HG03520 (cell line): ENCODE results near the gene MESP1.

Source experiments
- ATAC-seq: cut with Tn5 transposase; IDR thresholded peaks from one replicate; pipeline ENCODE4 v1.9.1; 2021; ENCODE audit warnings: mild to moderate bottlenecking, moderate library complexity; ENCODE audit not compliant: unreplicated experiment

Gene MESP1

GRCh38 chr15:89781891-89782618, 31.0 kb upstream of the MESP1 start:
- no peak for ATAC-seq

GRCh38 chr15:89781055-89781454, 30.0 kb upstream of the MESP1 start:
- ATAC-seq, result no peak

GRCh38 chr15:89780601-89781000, 29.6 kb upstream of the MESP1 start:
- ATAC-seq, result no peak

DNA sequence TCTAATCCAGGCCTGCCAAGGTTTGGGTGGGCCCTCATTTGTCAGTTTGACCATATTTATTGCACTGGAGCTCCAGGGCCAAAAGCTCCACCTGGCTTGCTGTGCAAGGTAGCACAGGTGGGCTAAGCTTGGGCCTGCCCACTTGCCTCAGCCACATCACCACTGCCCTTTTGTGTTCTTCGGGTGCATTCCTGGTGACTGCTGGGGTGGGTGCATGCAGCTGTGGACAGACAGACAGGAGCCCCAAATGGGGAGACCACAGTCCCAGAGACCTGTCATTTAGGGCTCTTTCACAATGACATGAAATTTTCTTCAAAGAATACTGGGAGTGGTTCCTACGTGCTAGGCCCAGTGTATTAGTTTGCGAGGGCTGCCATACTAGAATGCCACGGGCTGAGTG, 27.8 kb upstream of the MESP1 start:
- no peak for ATAC-seq

- no peak for ATAC-seq
Observed at GRCh38 chr15:89777782-89778380, 26.8 kb upstream of the MESP1 start.

GRCh38 chr15:89777073-89777751, 26.2 kb upstream of the MESP1 start:
- no peak for ATAC-seq

DNA sequence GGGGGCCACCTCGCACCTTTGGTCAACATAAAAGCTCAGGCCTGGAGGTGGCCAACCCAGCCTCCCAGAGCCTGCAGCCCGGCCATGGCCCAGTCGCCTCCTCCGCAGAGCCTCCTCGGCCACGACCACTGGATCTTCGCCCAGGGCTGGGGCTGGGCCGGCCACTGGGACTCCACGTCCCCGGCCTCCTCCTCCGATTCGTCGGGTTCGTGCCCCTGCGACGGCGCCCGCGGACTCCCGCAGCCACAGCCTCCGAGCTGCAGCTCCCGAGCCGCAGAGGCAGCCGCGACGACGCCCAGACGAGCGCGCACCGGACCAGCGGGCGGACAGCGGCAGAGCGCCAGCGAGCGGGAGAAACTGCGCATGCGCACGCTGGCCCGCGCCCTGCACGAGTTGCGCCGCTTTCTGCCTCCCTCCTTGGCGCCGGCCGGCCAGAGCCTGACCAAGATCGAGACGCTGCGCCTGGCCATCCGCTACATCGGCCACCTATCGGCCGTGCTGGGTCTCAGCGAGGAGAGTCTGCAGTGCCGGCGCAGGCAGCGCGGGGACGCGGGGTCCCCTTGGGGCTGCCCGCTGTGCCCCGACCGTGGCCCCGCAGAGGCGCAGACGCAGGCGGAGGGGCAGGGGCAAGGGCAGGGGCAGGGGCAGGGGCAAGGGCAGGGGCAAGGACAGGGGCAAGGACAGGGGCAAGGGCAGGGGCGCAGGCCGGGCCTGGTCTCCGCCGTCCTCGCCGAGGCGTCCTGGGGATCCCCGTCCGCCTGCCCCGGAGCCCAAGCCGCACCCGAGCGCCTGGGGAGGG, 25.4 kb upstream of the MESP1 start, which contains the start of gene MESP2:
Gene MESP2, plus strand, starts transcription at position 59 of the 799 bp plus-strand sequence. Its CDS starts 26 bp downstream, at position 85.
- no peak for ATAC-seq

- ATAC-seq, result no peak
Observed at GRCh38 chr15:89775815-89776214, 24.8 kb upstream of the MESP1 start.

DNA sequence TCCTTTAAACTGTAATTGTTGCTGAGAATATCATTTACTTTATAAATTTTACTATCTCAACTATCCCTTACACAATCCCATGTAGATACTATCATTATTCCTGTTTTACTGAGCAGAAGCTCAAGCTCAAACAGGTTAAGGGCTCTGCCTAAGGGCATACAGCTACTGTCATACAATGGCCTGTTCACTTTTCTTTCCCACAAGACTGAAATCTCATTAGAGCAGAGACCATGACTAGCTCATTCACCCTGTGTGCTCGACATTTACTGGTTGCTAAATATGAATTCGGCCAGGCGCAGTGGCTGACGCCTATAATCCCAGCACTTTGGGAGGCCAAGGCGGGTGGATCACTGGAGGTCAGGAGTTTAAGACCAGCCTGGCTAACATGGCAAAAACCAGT, 23.4 kb upstream of the MESP1 start:
- no peak for ATAC-seq

GRCh38 chr15:89772932-89773583, 22.0 kb upstream of the MESP1 start:
- no peak for ATAC-seq

- ATAC-seq, result no peak
Observed at GRCh38 chr15:89770041-89770440, 19.0 kb upstream of the MESP1 start.

DNA sequence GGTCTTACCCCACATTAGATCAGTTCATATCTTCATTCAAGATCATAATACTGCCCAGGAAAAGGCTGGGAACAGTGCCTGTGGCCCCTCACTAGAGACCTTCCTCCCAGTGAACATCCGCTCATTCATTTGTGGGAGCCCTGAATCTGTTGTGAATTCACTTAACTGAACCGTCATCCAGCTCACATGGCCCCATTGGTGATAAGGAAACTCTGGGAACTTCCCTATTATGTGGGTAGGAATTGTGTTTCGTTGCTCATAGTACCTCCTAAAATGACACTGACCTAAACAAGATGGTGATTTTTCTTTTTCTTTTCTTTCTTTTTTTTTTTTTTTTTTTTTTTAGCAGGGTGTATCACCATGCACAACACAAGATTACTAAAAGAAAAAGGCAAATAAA, 18.3 kb upstream of the MESP1 start:
- no peak for ATAC-seq

DNA sequence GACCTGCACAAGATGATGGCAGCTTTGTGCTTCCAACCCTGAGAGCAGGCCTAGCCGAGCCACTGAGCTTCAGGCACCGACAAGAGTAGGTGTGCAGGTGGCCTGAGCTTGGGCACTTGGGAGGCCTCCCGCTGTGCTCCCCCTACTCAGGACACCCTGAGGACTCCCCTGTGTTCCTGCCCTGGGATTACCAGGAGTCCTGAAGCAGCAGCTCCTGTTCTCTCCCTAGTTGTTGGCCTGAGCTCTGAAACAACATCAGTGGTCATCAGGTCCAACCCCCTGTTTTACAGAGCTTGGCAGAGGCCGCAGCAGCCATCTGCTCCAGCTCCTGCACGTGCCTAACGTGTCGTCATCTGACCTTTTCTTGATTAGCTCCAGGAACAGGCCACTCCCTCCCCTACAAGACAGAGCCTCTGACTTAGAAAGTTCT, 17.0 kb upstream of the MESP1 start:
- no peak for ATAC-seq

GRCh38 chr15:89767411-89767915, 16.4 kb upstream of the MESP1 start:
- ATAC-seq, result no peak

DNA sequence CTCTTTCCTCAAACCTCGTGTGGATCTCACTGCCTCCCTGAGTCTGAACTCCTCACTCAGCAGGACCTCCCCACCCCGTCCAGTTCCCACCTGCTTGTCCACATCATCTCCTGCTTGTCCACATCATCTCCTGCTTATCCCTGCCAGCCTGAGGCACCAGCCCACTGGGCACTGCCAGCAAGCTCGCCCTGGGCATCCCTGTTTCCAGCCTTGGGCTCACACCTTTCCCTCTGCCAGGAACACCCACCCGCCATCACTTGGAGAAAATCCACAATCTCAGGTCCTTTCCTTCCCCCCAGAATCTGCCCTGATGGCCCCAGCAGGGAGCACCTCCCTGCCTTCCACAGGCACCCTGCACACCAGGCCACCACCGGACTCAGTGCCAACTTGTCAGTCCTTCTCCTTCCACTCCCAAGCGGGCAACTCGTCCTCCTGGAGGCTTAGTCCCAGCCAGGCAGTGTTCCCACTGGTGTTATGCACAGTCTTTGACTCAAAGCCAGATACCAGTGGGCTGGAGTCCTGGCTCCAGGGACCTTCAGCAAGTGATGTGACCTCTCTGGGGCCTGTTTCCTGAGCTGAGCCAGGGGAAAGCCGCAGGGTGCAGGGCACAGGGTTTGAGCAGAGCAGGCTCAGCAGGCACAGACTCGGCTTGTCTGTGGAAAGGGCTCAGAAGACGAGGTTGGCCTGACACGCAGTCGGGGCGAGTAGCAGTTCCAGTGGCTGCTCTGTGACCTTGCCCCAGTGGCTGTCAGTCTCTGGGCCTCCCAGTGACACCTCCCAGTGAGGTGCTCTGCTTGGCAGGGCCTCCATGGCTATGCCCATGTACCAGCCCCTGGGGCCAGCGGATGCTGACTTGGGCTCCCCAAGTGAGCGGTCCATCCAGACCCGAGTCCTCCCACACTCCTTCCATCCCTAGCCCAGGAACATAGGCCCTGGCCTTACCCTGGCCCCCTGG, 15.6 kb upstream of the MESP1 start:
- no peak for ATAC-seq

GRCh38 chr15:89765694-89766093, 14.6 kb upstream of the MESP1 start:
- no peak for ATAC-seq

DNA sequence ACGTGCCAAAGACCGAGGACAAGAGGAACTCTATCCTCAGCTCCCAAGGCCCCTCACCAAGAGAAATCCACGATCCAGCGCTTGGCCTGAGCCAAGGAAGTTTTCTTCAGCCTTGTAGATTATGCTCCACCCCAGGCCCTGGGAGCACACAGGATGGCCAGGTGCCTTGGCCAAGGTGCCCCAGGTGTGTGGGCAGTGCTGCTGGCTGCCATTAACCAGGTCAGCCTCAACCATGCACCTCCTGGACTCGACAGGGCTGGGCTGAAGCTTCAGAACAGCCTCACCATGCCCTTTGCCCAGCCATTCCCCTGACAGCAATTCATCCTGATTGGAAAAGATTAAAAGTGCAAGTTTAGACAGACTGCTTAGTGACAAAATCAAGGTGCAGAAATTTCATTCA, 10.9 kb upstream of the MESP1 start:
- no peak for ATAC-seq

DNA sequence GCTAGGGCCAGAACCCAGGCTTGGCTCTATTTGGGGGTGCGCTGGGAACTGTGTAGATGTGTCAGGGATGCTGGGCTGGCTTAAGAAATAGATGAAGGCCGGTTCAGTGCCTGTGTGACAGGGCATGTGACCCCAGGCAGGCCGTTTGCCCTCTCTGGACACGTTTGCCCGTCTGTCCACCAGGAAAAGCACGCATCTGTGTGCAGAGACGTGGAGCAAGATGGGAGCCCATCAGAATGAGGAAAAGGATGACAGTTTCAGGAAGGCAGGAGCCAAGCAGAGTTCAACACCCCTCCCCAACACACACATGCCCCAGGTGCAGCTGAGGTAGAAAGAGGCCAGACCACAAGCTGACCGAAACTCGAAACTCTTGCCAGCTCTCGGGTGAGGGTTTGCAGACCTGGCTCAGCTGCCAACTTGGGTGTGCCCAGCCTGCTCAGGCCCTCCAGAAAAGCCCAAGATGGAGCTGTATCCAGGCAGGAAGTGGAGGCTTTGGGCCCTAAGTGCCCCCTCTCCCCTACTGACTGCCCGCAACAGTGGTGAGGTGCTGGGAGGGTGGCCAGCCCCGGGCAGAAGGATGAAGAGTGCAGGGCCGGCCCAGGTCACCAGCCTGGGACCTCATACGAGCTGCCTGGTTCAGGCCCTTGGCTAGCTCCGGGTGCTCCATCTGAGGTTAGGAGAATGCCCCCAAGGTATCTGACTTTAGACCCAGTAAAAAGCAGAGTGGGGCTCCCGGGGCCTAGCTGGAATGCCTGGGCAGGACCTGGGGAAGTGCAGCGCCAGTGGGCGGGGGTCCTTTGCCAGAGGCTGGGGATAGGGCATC, 10.2 kb upstream of the MESP1 start:
- ATAC-seq, result no peak
